Medulla oblongata (tissue), 1 donor: Measurements from ENCODE around the gene GSDMA.
A peak's percentile ranks its signal among the peaks of the same experiment; 100 is the strongest.
"Not testable (repeated sequence)": the region's sequence is repeated elsewhere in the genome, so short reads cannot be mapped to it uniquely, and the experiment has no call there.

ENCODE experiments used
- DNase-seq: peaks from one replicate; pipeline ENCODE4 v3.0.0-alpha.2; 2015; ENCODE audit errors: extremely low spot score

The GSDMA gene

GRCh38 chr17:39929646-39930407, 33.0 kb upstream of the GSDMA start:
- DNase-seq: no peak

GRCh38 chr17:39933912-39934311, 28.9 kb upstream of the GSDMA start:
- DNase-seq: peak; percentile 25

DNA sequence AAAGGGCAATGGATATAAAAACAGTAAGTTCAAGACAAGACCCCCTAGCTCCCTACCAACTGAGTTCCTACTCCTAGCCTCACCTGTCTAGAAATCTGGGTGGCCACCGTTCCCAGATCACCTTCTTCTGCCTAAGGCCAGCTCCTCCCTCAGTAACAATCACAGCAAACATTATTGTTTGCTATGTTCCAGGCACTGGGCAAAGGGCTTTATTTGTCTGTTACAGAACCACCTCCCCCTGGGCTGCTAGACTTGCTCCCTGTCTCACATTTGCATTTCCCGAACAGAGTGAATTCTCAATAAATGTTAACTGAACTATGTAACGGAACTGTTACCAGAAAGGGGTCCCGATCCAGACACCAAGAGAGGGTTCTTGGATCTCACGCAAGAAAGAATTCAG, 28.5 kb upstream of the GSDMA start:
- DNase-seq: no peak

DNA sequence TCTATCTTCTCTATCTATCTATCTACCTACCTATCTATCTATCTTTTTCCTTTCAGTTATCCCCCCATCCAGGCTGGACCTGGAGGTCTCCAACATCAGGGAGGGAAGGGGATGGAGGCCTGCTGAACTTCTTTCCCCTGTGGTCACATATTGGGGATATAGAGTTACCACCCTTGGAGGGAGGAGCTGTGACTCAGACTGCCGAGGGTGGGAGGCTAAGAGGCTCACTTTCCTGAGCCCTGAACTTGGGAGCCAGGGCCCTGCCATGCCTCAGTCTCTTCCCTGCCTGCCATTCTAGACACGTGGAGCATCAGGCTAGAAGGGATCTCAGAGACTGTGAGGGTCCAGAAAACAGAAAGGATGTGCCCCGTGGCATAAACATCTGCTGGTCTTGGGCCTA, 26.9 kb upstream of the GSDMA start:
- no peak for DNase-seq

GRCh38 chr17:39937447-39937846, 25.4 kb upstream of the GSDMA start:
- DNase-seq: no peak

GRCh38 chr17:39938140-39938869, 24.5 kb upstream of the GSDMA start:
- DNase-seq: no peak

DNA sequence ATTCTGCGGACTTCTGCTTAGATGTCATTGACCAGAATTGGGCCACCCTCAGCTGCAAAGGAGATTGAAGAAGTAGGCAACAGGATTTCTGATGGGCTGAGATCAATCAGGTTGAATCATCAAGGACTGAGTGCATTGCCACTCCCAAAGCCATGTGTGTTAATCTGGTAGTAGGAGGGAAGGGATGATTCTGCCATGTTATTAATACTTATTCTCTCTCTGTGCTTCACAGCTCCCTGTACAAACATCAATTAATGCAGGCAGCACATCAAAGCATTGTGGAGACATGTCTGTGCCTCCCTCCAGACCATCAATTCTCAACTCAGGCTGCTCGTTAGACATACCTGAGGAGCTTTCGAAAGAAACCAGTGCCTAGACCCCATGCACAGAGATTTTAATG, 23.7 kb upstream of the GSDMA start:
- no peak for DNase-seq

- peak; percentile 33 for DNase-seq
Measured at GRCh38 chr17:39939588-39940419, 23.0 kb upstream of the GSDMA start.

GRCh38 chr17:39943702-39944392, 19.0 kb upstream of the GSDMA start:
- DNase-seq: no peak

- no peak for DNase-seq
Measured at GRCh38 chr17:39944393-39944711, 18.5 kb upstream of the GSDMA start.

DNA sequence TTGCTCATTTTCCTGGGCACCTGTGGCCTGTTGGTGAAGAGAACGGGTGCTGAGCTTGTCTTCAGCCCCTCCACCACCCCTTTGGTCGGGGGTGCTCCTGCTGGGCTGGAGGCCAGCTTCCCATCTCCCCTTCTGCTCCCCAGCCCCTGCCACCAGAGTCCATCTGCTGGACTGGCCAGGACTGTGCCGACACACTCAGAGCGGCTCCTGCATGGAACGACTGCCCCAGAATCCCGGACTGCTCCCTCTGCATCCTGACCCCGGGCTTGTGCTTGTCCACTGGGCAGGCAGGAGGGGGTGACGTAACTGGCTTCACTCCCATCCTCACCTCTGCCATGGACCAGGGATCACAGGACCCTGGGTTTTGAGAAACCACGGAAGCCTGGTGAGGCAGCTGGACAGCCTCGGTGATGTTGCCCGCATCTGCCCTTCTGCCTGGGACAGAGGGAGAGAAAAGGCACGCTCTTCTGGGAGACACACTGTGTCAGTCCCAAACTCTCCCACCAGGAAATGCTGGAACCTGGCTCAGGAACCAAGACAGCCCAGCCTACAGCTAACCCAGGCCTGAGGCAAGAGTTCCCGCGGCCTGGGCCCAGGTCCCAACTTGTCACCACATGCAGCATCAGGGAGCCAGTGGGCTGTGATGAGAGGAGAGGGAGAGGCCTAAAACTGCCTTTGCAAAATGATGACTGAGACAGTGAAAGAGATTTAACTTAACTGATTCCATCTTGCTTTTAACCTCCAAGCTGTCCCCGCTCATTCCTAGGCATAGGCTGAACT, 16.1 kb upstream of the GSDMA start:
- no peak for DNase-seq

DNA sequence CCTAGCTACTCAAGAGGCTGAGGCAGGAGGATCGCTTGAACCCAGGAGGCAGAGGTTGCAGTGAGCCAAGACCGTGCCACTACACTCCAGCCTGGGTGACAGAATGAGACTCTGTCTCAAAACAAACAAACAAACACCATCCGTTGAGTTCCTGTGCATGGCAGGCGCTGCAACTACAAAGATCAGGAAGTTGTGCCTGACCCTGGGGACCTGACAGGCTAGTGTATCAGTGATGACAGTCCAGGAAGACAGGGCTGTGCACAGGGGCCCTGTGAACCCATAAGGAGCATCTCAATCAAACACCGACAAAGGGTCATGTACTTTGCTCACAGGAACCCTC, 14.3 kb upstream of the GSDMA start:
- DNase-seq: not testable (repeated sequence)

DNA sequence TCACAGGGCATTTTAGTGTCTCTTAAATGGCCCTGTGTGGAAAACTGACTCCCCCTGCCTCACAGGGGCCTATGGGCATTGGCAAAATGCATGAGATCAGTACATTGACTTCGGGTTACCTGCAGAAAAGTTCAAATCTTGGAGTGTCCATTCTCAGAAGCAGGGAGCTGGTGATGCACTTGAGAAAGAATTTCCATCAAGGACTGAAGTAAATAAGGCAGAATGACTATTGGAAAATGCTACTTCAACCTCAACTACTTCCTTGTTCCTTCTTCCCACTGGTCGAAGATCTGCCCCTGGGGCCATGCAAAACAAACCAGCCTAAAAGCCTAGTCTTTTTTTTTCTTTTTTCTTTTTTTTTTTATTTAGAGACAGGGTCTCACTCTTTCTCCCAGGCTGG, 13.8 kb upstream of the GSDMA start:
- no peak for DNase-seq

- no peak for DNase-seq
Measured at GRCh38 chr17:39950871-39951348, 11.9 kb upstream of the GSDMA start.

DNA sequence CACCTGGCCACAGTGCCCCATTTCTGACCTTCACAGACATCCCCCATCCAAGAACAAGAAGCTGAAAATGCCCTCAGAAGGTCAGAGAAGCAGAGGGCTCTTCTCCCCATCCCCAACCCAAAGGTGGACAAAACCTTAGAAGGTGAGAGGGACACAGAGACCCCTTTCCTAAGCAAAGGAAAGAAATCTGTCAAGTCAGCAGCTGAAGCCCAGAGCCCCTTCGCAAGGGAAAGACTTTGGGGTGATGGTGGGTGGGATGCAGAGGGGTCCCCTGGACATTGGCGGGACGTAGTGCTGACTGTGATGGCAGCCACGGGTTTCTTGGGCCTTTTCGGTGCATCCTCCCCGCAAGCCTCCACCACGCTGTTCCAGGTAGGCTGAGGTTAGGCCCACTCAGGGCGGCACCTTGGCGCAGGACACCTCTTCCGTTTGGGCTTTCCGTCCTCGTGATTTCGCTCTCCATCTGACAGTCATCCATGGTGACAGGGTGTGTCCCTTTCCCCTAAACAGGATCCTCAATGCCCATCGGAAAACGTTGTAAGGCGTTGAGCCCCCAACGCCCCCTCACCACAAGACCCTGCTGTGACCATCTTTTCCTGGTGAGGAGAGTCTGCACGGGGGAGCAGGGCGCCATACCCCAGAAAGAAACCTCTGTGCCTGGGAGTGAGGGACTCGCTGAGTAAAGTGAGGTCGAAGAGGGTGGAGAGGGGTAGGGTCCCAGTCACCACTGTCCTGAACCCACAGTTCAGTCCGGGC, 10.7 kb upstream of the GSDMA start:
- DNase-seq: no peak

DNA sequence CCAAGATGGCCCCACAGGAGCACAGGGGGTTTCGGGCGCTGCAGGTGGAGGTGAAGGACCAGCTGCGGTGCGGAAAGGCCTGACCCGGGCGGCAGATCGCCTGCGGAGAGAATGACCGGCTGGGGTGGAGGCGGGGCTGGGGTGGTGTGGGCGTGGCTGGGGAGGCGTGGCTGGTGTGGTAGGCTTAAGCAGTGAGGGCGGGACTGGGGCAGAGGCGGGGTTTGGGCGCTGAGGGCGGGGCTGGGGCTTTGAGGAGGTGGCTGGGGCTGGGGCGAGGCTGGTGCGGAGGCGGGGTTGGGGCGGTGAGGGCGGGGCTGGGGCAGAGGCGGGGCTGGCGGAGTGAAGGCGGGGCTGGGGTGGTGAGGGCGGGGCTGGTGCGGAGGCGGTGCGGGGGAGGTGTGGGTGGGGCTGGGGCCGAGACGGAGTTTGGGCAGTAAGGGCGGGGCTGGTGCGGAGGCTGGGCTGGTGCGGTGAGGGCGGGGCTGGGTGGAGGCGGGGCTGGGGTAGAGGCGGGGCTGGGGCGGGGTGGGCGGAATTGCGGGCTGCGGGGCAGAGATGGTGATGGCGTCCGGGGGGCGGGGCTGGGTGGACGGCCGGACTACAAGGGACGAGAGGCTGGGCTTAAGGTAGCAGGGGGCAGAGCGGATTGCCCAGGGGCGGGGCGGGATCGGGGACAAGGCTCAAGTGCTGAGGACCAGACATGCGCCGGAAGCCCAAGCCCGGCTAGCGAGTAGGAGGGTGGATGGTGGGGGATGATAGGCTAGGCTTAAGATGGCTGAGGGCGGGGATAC, 9.9 kb upstream of the GSDMA start:
- peak; percentile 93 for DNase-seq

DNA sequence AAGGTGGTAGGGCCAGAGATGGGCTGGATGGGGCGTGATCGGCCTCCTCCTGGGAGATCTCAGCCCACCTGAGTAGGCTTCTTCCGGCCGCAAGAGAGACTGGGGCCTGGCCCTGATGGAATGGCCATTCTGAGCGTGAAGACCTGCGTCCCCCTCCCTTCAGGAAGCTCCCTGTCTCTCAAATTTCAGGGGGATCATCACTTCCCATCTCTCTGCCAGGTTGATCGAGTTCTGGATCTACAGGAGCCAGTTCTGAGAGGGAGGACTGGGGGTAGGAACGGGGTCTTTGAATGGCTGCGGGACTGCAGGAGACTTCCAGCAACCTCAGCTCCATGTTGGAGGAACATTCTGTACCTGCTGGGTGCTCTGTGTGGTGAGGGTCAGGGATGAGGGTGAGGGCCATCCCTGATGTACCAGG, 9.3 kb upstream of the GSDMA start:
- DNase-seq: no peak

GRCh38 chr17:39954876-39955275, 7.9 kb upstream of the GSDMA start:
- DNase-seq: no peak

DNA sequence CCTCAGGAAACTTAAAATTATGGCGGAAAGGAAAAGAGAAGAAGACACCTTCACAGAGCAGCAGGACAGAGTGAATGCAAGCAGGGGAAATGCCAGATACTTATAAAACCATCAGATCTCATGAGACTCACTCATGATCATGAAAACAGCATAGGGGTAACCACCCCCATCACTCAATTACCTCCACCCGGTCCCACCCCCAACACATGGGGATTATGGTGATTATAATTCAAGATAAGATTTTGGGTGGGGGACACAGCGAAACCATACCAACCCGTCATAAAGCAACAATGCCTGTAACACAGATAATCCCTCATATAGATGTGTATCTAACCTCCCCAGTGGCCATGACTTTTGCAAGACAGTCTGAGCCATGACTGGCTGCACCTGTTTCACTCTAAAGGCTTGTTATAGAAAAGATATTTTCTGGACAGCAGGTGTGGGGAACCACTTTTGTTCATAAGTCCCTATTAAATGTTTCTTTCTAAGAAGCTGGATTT, 7.0 kb upstream of the GSDMA start:
- DNase-seq: no peak
